T-cell (primary cell): ENCODE data around the gene CTNNA3. TPM values are rescaled to one million over a fixed set of nuclear protein-coding genes. Genes with fewer than 3 reads are reported as not detected.

Experiments
- ATAC-seq, 4 experiments: fragments of 200-7000 bp in 3 of 4; fragments of 150-1000 bp in 1 of 4; cut with Tn5 transposase; replicated peaks in 1 of 4; 1 replicate in 3 of 4; 2 replicates in 1 of 4; pipeline ENCODE4 v1.10.0; 2021; ENCODE audit warnings: moderate library complexity in 3 of 4, mild to moderate bottlenecking in 2 of 4, moderate number of reproducible peaks in 1 of 4
- CTCF ChIA-PET, 2 donors: fragments of 300-600 bp; sonication (Branson Sonifier 250); formaldehyde crosslinking; loops; one replicate each; lab custom pipeline; 2022; ENCODE audit warnings: antibody characterized with exemption in 2 of 2; lab: Charles Lee
- POLR2A ChIA-PET, 2 donors: fragments of 300-600 bp; sonication (Branson Sonifier 250); formaldehyde crosslinking; loops; one replicate each; lab custom pipeline; 2022; ENCODE audit warnings: antibody characterized with exemption in 2 of 2; lab: Charles Lee
- DNase-seq, 35 experiments: peaks; one replicate each; pipeline versions ENCODE4 v3.0.0 to v3.0.0-alpha.2; 2013 to 2023
- H3K27ac ChIP-seq: one replicate; pipeline ENCODE4 v1.5.1; 2013; ENCODE audit warnings: low read length
- H3K27me3 ChIP-seq, 2 experiments: replicated peaks in 1 of 2; 1 replicate in 1 of 2; 2 replicates in 1 of 2; pipeline versions ENCODE4 v1.6.1 to v1.7.0; 2013; ENCODE audit warnings: low read length in 1 of 2, mixed read lengths in 1 of 2; ENCODE audit not compliant: control insufficient read depth in 2 of 2, insufficient read depth in 2 of 2; ENCODE audit errors: extremely low read depth in 1 of 2
- H3K36me3 ChIP-seq, 2 donors: 1 replicate in 1 of 2; 2 replicates in 1 of 2; pipeline versions ENCODE4 v1.6.1 to v1.7.0; 2013; ENCODE audit warnings: low read length in 1 of 2; ENCODE audit not compliant: control insufficient read depth in 2 of 2, insufficient read depth in 1 of 2; ENCODE audit errors: extremely low read depth in 1 of 2
- H3K4me1 ChIP-seq, 2 experiments: 1 replicate in 1 of 2; 2 replicates in 1 of 2; pipeline versions ENCODE4 v1.6.1 to v1.7.0; 2013; ENCODE audit warnings: low read length in 2 of 2, mixed read lengths in 1 of 2; ENCODE audit not compliant: insufficient read depth in 2 of 2, control insufficient read depth in 1 of 2; ENCODE audit errors: extremely low read depth in 1 of 2
- H3K4me3 ChIP-seq, 2 donors: 1 replicate in 1 of 2; 2 replicates in 1 of 2; pipeline versions ENCODE4 v1.5.1 to v1.7.0; 2013; ENCODE audit warnings: mild to moderate bottlenecking in 2 of 2, low read length in 1 of 2, moderate library complexity in 1 of 2; ENCODE audit not compliant: control insufficient read depth in 1 of 2; ENCODE audit errors: extremely low read depth in 1 of 2
- H3K9me3 ChIP-seq: 2 replicates; pipeline ENCODE4 v1.7.0; 2013
- H3K27ac Mint-ChIP-seq, 2 donors: one replicate each; pipeline ENCODE4 v1.8.0; 2020 to 2021; ENCODE audit warnings: mild to moderate bottlenecking in 2 of 2, mixed read lengths in 2 of 2
- H3K27me3 Mint-ChIP-seq, 2 donors: one replicate each; pipeline ENCODE4 v1.8.0; 2021 to 2022; ENCODE audit warnings: mixed read lengths in 2 of 2
- H3K36me3 Mint-ChIP-seq: one replicate; pipeline ENCODE4 v1.8.0; 2021; ENCODE audit warnings: mixed read lengths
- H3K4me1 Mint-ChIP-seq, 3 donors: one replicate each; pipeline ENCODE4 v1.8.0; 2020 to 2022; ENCODE audit warnings: mixed read lengths in 3 of 3, mild to moderate bottlenecking in 1 of 3
- H3K4me3 Mint-ChIP-seq, 3 donors: one replicate each; pipeline ENCODE4 v1.8.0; 2020 to 2022; ENCODE audit warnings: mild to moderate bottlenecking in 3 of 3, mixed read lengths in 3 of 3, moderate library complexity in 3 of 3
- H3K9me3 Mint-ChIP-seq, 3 donors: one replicate each; pipeline ENCODE4 v1.8.0; 2020 to 2022; ENCODE audit warnings: mixed read lengths in 3 of 3
- WGBS: methylation state at CpG from one replicate; pipeline ENCODE4 v1.1.5; 2013; ENCODE audit warnings: missing lambda C conversion rate; ENCODE audit not compliant: insufficient coverage; 5-methylcytosine and 5-hydroxymethylcytosine counted together
- total RNA-seq, 35 experiments: library from RNA in 6 of 35; stranded (reverse) in 6 of 35; fragments of 120-200 nt in 1 of 35; gene quantifications; one replicate each; pipeline versions ENCODE4 v1.2.1 to v1.2.4 and lab custom pipeline; 2013 to 2026

The CTNNA3 gene
- total RNA-seq, 5 donors from 2014 or later (not counting 1 experiment from before 2014, with no cell fraction given) = 0.88 TPM; not detected in 4

DNA sequence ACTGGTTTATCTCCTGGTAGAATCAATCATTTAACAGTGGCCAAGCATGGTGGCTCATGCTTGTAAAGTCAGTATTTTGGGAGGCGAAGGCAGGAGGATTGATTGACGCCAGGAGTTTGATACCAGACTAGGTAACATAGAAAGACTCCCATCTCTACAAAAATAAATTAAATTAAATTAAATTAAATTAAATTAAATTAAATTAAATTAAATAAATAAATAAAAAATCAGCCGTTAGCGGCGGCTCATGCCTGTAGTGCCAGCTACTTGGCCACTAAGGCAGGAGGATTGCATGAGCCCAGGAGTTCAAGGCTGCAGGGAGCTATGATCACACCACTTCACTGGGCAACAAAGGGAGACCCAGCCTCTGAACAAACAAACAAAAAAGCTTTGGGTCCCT is 427.8 kb downstream of the CTNNA3 start:
- H3K36me3 ChIP-seq = no peaks in the 10 kb centered on the region
- WGBS = no CpG with 5 or more reads among the region's 5 CpGs
- no peaks in the 10 kb centered on the region for H3K27me3 ChIP-seq
- Mint-ChIP-seq H3K27ac (no peak overlapping the region), H3K4me1 (no peaks in the 10 kb centered on the region), H3K36me3 (no peaks in the 10 kb centered on the region), H3K4me3 (no peak overlapping the region), H3K9me3 (no peaks in the 10 kb centered on the region), H3K27me3 (no peaks in the 10 kb centered on the region)
- H3K4me1 ChIP-seq = no peaks in the 10 kb centered on the region
- H3K4me3 ChIP-seq = no peak overlapping the region
- no peak for ATAC-seq
- no peak overlapping the region for H3K27ac ChIP-seq
- ChIA-PET CTCF (no interaction called here), POLR2A (interaction anchor here in 1 of 2 donors (0.7 kb wide), 1 partner anchor 41 kb away, joined by 3 read pairs; no protein-coding TSS in a partner anchor)
- no peak for DNase-seq
- H3K9me3 ChIP-seq = no peaks in the 10 kb centered on the region

DNA sequence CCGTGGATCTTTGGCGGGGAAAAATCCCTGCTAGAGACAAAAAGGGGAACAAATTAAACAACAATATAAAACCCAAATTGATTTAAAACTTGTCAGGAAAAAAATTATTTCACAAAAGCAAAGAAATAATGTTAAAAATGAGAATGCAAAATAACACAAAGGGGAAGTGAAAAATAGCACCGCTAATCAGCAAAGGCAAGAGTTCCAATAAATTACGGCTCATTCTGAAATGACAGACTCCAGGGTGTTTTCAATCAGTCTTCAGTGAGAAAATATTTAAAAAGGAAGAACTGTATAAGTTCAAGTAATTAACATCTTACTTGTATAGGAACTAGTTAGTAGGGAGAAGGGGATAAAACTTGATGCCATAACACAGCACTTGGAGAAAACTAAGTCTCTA is 433.3 kb downstream of the CTNNA3 start:
- Histone ChIP-seq H3K4me1 (no peaks in the 10 kb centered on the region), H3K27ac (no peak overlapping the region), H3K9me3 (no peaks in the 10 kb centered on the region), H3K4me3 (no peak overlapping the region), H3K27me3 (no peaks in the 10 kb centered on the region), H3K36me3 (no peaks in the 10 kb centered on the region)
- H3K27ac Mint-ChIP-seq = no peak overlapping the region
- H3K36me3 Mint-ChIP-seq = no peaks in the 10 kb centered on the region
- H3K4me3 Mint-ChIP-seq = no peak overlapping the region
- ATAC-seq (no peak), DNase-seq (no peak)
- H3K4me1 Mint-ChIP-seq = peaks cover 0 to 2% (median 0%) of the 10 kb centered on the region in 3 donors
- no peaks in the 10 kb centered on the region for H3K27me3 Mint-ChIP-seq
- H3K9me3 Mint-ChIP-seq = no peaks in the 10 kb centered on the region
- WGBS = no CpG with 5 or more reads among the region's 4 CpGs
- CTCF ChIA-PET = no interaction called here
- POLR2A ChIA-PET = no interaction called here

DNA sequence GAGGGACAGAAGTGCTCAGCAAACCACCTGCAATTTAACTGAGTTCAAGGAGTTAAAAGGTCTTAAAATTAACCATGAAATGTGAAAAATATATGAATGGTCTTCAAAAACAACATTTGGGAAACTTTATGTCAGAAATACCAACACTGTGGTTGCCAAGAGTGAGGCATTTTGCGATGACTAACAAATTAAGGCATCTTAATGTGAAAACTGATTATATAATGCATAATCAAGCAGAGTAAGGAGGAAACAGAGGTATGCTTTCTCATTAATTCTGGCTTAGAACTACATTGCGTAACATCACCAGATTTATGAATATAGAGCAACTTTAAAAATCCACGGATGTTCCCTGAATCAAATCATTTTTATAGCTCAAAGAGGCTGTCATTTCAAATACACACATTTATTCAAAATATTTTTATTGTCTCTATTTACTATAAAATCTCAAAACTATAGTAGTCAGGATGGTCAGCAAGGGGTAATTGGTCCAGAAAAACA is 434.6 kb downstream of the CTNNA3 start:
- Histone ChIP-seq H3K4me3 (no peak overlapping the region), H3K27me3 (no peaks in the 10 kb centered on the region), H3K9me3 (no peaks in the 10 kb centered on the region), H3K4me1 (no peaks in the 10 kb centered on the region), H3K27ac (no peak overlapping the region), H3K36me3 (no peaks in the 10 kb centered on the region)
- Mint-ChIP-seq H3K4me1 (peaks cover 0 to 2% (median 0%) of the 10 kb centered on the region in 3 donors), H3K9me3 (no peaks in the 10 kb centered on the region), H3K27me3 (no peaks in the 10 kb centered on the region), H3K27ac (no peak overlapping the region), H3K36me3 (no peaks in the 10 kb centered on the region), H3K4me3 (no peak overlapping the region)
- ATAC-seq (no peak), DNase-seq (no peak)
- CTCF ChIA-PET = no interaction called here
- no CpG with 5 or more reads among the region's 3 CpGs for WGBS
- POLR2A ChIA-PET = interaction anchor here in 1 of 2 donors (0.6 kb wide), 1 partner anchor 52 kb away, joined by 3 read pairs; no protein-coding TSS in a partner anchor

DNA sequence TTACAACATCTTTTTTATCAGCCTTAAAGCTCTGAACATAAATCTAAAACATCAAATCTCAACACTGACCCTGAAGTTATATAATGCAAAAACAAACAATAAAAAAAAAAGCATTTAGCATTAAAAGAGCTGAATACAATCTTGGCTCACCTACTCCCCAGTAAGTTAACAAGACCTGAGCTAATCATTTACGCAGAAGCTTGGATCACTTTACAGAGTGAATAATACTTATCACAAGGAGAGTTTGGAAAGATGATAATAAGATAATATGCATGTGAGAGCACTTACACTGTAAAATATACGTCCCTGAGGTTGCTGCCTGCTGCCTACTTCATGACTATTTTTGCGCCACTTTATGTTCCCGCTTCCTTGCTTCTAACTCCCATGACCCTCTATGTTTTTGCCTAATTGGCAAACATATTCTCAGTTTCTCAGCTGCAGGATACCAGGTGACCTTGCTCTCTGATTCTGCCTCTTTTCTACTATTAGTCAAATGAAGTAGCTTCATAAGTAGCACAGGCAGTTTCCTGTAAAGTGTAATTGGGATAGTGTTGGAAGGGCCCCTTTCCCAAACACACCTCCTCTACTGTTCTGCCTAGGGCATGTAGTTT is 436.6 kb downstream of the CTNNA3 start:
- ChIA-PET POLR2A (no interaction called here), CTCF (no interaction called here)
- no peak overlapping the region for H3K27ac Mint-ChIP-seq

DNA sequence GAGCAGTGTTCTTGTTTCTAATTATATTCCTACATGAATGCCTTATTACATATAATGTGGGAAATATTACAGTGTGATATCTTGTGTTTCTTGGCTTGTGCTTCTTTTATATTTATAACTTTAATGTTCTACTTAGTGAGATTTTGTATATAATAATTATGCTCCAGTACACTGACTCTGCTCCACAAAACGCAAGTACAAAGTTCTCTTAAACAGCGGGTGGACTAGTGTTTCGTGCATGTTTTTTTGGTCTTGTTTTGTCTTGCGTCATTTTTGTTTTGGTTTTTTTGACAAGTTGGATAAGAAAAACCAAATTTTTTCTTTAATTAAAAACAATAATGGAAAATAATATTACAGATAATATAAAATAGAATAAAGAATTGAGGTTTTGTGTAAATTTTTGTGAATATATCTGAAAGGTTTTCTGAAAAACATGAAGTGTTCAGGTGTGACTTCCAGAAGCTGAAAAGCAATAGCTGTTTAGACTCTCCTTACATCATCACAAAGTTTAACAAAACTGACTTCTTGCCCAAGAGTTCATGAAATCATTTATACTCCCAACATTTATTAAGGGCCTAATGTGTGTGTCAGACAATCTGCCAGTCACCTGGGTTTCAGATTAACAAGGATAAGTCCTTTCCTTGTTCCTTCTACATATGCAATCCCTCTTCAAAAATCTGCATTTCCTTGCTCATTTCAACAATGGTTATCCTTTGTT is 438.4 kb downstream of the CTNNA3 start:
- no peaks in the 10 kb centered on the region for H3K27me3 ChIP-seq
- ATAC-seq (no peak), DNase-seq (no peak)
- H3K4me3 ChIP-seq = no peak overlapping the region
- H3K4me1 Mint-ChIP-seq = peaks cover 0 to 1% (median 0%) of the 10 kb centered on the region in 3 donors
- no peaks in the 10 kb centered on the region for H3K27me3 Mint-ChIP-seq
- ChIA-PET POLR2A (no interaction called here), CTCF (no interaction called here)
- no peaks in the 10 kb centered on the region for H3K9me3 ChIP-seq
- no peak overlapping the region for H3K4me3 Mint-ChIP-seq
- no peak overlapping the region for H3K27ac ChIP-seq
- H3K27ac Mint-ChIP-seq = no peak overlapping the region
- WGBS = no CpG with 5 or more reads among the region's 4 CpGs
- H3K4me1 ChIP-seq = no peaks in the 10 kb centered on the region
- H3K36me3 Mint-ChIP-seq = no peaks in the 10 kb centered on the region
- H3K36me3 ChIP-seq = no peaks in the 10 kb centered on the region
- no peaks in the 10 kb centered on the region for H3K9me3 Mint-ChIP-seq

More for the DNA sequence above, 436.6 kb downstream of the CTNNA3 start:
- H3K9me3 ChIP-seq = no peaks in the 10 kb centered on the region
- no peak for ATAC-seq
- no peak for DNase-seq
- no peaks in the 10 kb centered on the region for H3K4me1 ChIP-seq
- Mint-ChIP-seq H3K4me3 (no peak overlapping the region), H3K27me3 (no peaks in the 10 kb centered on the region), H3K4me1 (peaks cover 0 to 2% (median 0%) of the 10 kb centered on the region in 3 donors), H3K36me3 (no peaks in the 10 kb centered on the region), H3K9me3 (no peaks in the 10 kb centered on the region)
- H3K4me3 ChIP-seq = no peak overlapping the region
- H3K36me3 ChIP-seq = no peaks in the 10 kb centered on the region
- 81% methylated on average over 2 of the region's 4 CpGs for WGBS
- no peak overlapping the region for H3K27ac ChIP-seq
- H3K27me3 ChIP-seq = no peaks in the 10 kb centered on the region

DNA sequence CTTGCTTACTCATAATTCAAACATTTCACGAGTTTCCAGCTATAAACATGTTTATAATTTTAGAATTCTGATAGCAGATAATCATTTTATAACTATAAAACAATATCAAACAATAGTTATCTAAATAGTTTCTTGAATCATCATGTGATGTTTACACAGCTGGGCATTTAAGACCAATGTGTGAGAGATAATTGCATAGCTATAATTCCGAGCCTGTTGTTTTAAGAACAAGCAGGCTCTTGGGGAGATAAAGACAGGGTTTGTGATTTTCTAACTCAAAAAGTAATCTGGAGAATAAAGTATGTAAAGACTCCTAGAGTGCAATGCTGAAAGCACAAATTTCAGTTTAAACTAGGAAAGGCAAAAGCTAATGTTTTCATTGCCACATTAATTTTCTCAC is 439.0 kb downstream of the CTNNA3 start:
- POLR2A ChIA-PET = no interaction called here
- WGBS = no CpG with 5 or more reads among the region's 2 CpGs
- H3K4me3 ChIP-seq = no peak overlapping the region
- H3K4me1 ChIP-seq = no peaks in the 10 kb centered on the region
- Mint-ChIP-seq H3K4me1 (no peaks in the 10 kb centered on the region), H3K27me3 (no peaks in the 10 kb centered on the region), H3K9me3 (no peaks in the 10 kb centered on the region), H3K36me3 (no peaks in the 10 kb centered on the region), H3K27ac (no peak overlapping the region), H3K4me3 (no peak overlapping the region)
- no peaks in the 10 kb centered on the region for H3K27me3 ChIP-seq
- H3K9me3 ChIP-seq = no peaks in the 10 kb centered on the region
- ATAC-seq (no peak), DNase-seq (no peak)
- CTCF ChIA-PET = no interaction called here
- no peaks in the 10 kb centered on the region for H3K36me3 ChIP-seq
- H3K27ac ChIP-seq = no peak overlapping the region
